Panc1 (cell line): ENCODE results near the gene SLC6A8. TPM values are rescaled to one million over a fixed set of nuclear protein-coding genes. Genes with fewer than 3 reads are reported as not detected.

Source experiments
- ATAC-seq: fragments of 200-7000 bp; cut with Tn5 transposase; 2 replicates; pipeline ENCODE4 v1.9.1; 2020; ENCODE audit warnings: mild to moderate bottlenecking, moderate library complexity
- BruUV-seq: library from RNA; stranded (reverse); fragments of 400-500 nt; replicated peaks from 2 replicates; lab custom pipeline; 2021; lab: Mats Ljungman, UMichigan
- CTCF ChIA-PET: fragments of 300-600 bp; sonication (Branson Sonifier 250); formaldehyde crosslinking; loops from one replicate; lab custom pipeline; 2022; ENCODE audit warnings: antibody characterized with exemption; lab: Charles Lee
- POLR2A ChIA-PET: fragments of 300-600 bp; sonication (Branson Sonifier 250); formaldehyde crosslinking; loops from one replicate; lab custom pipeline; 2022; ENCODE audit warnings: antibody characterized with exemption; lab: Charles Lee
- DNase-seq: peaks from one replicate; pipeline ENCODE4 v3.0.0-alpha.2; 2010; ENCODE audit warnings: low read depth, low spot score
- H3K27ac ChIP-seq: 2 replicates; pipeline ENCODE4 v1.5.1; 2011; ENCODE audit warnings: mild to moderate bottlenecking, low read length, inconsistent platforms
- H3K27me3 ChIP-seq: fragments of 200-500 bp; sonication (Bioruptor generic); 2 replicates; pipeline ENCODE4 v1.6.0; 2014; ENCODE audit warnings: low read length, inconsistent platforms; ENCODE audit not compliant: control insufficient read depth, insufficient read depth
- H3K36me3 ChIP-seq: fragments of 200-500 bp; sonication (Bioruptor generic); 2 replicates; pipeline ENCODE4 v1.5.1; 2014; ENCODE audit warnings: inconsistent platforms, mild to moderate bottlenecking, low read length, moderate library complexity; ENCODE audit not compliant: control insufficient read depth, insufficient read depth
- H3K4me1 ChIP-seq: 2 replicates; pipeline ENCODE4 v1.5.1; 2011; ENCODE audit warnings: inconsistent platforms, mild to moderate bottlenecking, low read length, moderate library complexity; ENCODE audit not compliant: control insufficient read depth, insufficient read depth
- H3K4me3 ChIP-seq, 2 experiments: 2 replicates each; pipeline ENCODE4 v1.5.1; 2011 to 2012; ENCODE audit warnings: low read depth in 2 of 2, low read length in 2 of 2, mild to moderate bottlenecking in 2 of 2, inconsistent platforms in 1 of 2, moderate library complexity in 1 of 2
- H3K9me3 ChIP-seq: fragments of 200-500 bp; sonication (Bioruptor generic); 2 replicates; pipeline ENCODE4 v1.5.1; 2014; ENCODE audit warnings: low read depth, mild to moderate bottlenecking, inconsistent platforms, low read length, moderate library complexity; ENCODE audit not compliant: control insufficient read depth, insufficient read depth
- CTCF ChIP-seq: fragments of 450-650 bp; IDR thresholded peaks from 2 replicates; pipeline ENCODE4 v1.5.1; 2017; ENCODE audit warnings: mild to moderate bottlenecking
- POLR2AphosphoS5 ChIP-seq: IDR thresholded peaks from 2 replicates; pipeline ENCODE4 v1.6.1; 2012; ENCODE audit warnings: mild to moderate bottlenecking, low read depth, low read length, moderate library complexity
- REST ChIP-seq, 2 experiments: IDR thresholded peaks; 2 replicates each; pipeline ENCODE4 v1.6.1; 2011 to 2012; ENCODE audit warnings: low read depth in 2 of 2, control low read depth in 1 of 2, low read length in 1 of 2, mild to moderate bottlenecking in 1 of 2, moderate library complexity in 1 of 2; ENCODE audit not compliant: insufficient read depth in 1 of 2
- SIN3A ChIP-seq: IDR thresholded peaks from 2 replicates; pipeline ENCODE4 v1.6.1; 2012; ENCODE audit warnings: low read depth, mild to moderate bottlenecking, low read length, moderate library complexity, borderline replicate concordance; ENCODE audit not compliant: insufficient read depth
- TCF7L2 ChIP-seq: IDR thresholded peaks from 2 replicates; pipeline ENCODE4 v1.6.1; 2011; ENCODE audit warnings: mild to moderate bottlenecking, low read depth, low read length, inconsistent platforms
- in situ Hi-C: cut with HindIII; loops from 2 replicates; pipeline ENCODE4 v1.10.0; 2016; ENCODE audit warnings: low sequenced_read_pairs, low pct_unique_long_range_greater_than_20kb
- intact Hi-C: fragments of 100-400 bp; cut with micrococcal nuclease; formaldehyde crosslinking; loops from one replicate; pipeline ENCODE4 v1.10.0; 2022; ENCODE audit not compliant: unreplicated experiment
- total RNA-seq: library from RNA; stranded (reverse); gene quantifications from one replicate; pipeline ENCODE4 v1.2.1, GENCODE V29; 2021; ENCODE audit not compliant: unreplicated experiment

Gene SLC6A8
- total RNA-seq, 1 experiment from 2014 or later, result 125 TPM

- intact Hi-C loops, result no loop called here
- TF ChIP-seq SIN3A, result no peak
- no peak for TF ChIP-seq POLR2AphosphoS5
- no peak for TF ChIP-seq CTCF
- no peak for TF ChIP-seq REST (IDR thresholded peaks at IDR 0.05; ENCODE audit: insufficient read depth in 1 of 2, low read depth in 2 of 2, low read length in 1 of 2)
- TF ChIP-seq TCF7L2, result no peak
- POLR2A ChIA-PET, result no interaction called here
- Histone ChIP-seq H3K9me3 (no peaks in the 10 kb centered on the region), H3K4me3 (no peak overlapping the region), H3K27ac (no peak overlapping the region), H3K36me3 (no peaks in the 10 kb centered on the region), H3K27me3 (peaks cover 4% of the 10 kb centered on the region; the same call in 1 of the 2 replicates), H3K4me1 (no peaks in the 10 kb centered on the region)
- no peak for ATAC-seq
- in situ Hi-C loops, result no loop called here
- BruUV-seq, result no TSS peak
- CTCF ChIA-PET, result interaction anchor here (0.9 kb wide), 1 partner anchor 12 kb away, joined by 5 read pairs; no protein-coding TSS in a partner anchor
- DNase-seq, result no peak
Observed at GRCh38 chrX:153657161-153657560, 30.6 kb upstream of the SLC6A8 start.

GRCh38 chrX:153659268-153659667, 28.5 kb upstream of the SLC6A8 start:
- no peak overlapping the region for H3K4me3 ChIP-seq
- peaks cover 4% of the 10 kb centered on the region; the same call in 1 of the 2 replicates for H3K27me3 ChIP-seq
- DNase-seq (no peak), ATAC-seq (no peak)
- H3K4me1 ChIP-seq, result no peaks in the 10 kb centered on the region
- no peak for TF ChIP-seq SIN3A
- no peak for TF ChIP-seq TCF7L2
- no peak for TF ChIP-seq REST (IDR thresholded peaks at IDR 0.05; ENCODE audit: insufficient read depth in 1 of 2, low read depth in 2 of 2, low read length in 1 of 2)
- TF ChIP-seq CTCF, result no peak
- no peak for TF ChIP-seq POLR2AphosphoS5
- intact Hi-C loops (no loop called here), in situ Hi-C loops (no loop called here)
- POLR2A ChIA-PET, result no interaction called here
- BruUV-seq, result no TSS peak
- H3K27ac ChIP-seq, result no peak overlapping the region
- CTCF ChIA-PET, result no interaction called here
- no peaks in the 10 kb centered on the region for H3K9me3 ChIP-seq
- H3K36me3 ChIP-seq, result no peaks in the 10 kb centered on the region
